GM19043 (cell line): ENCODE results near the gene ERBB4.

Experiments
- ATAC-seq: cut with Tn5 transposase; IDR thresholded peaks from one replicate; pipeline ENCODE4 v1.9.1; 2021; ENCODE audit warnings: low read depth; ENCODE audit not compliant: unreplicated experiment

Gene ERBB4

GRCh38 chr2:211329421-211329820, 1209.2 kb downstream of the ERBB4 start:
- ATAC-seq = no peak

DNA sequence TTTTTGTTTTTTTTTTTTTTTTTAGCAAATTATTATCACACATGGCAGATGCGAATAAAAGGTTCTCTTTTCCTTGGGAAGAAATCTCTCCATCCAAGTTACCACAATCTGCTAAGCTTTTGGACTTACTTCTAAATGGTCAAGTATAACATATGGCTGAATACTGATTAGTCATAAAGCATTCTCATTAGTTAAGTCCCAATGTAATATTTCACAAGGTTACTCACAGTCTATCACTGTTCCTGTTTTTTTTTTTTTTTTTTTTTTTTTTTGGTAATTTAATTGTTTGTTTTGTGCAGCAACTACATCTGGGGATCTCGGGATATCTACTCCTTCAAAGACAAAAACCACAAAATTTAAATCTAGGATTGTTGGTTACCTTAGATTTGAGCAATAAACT, 1210.5 kb downstream of the ERBB4 start:
- no peak for ATAC-seq
